UCSD-AML1 (cell line): ENCODE data around the gene HSPA2.

Experiments
- DNase-seq: peaks from one replicate; lab custom pipeline; 2025; ENCODE audit not compliant: unreplicated experiment; lab: John Stamatoyannopoulos, UW

The HSPA2 gene

DNA sequence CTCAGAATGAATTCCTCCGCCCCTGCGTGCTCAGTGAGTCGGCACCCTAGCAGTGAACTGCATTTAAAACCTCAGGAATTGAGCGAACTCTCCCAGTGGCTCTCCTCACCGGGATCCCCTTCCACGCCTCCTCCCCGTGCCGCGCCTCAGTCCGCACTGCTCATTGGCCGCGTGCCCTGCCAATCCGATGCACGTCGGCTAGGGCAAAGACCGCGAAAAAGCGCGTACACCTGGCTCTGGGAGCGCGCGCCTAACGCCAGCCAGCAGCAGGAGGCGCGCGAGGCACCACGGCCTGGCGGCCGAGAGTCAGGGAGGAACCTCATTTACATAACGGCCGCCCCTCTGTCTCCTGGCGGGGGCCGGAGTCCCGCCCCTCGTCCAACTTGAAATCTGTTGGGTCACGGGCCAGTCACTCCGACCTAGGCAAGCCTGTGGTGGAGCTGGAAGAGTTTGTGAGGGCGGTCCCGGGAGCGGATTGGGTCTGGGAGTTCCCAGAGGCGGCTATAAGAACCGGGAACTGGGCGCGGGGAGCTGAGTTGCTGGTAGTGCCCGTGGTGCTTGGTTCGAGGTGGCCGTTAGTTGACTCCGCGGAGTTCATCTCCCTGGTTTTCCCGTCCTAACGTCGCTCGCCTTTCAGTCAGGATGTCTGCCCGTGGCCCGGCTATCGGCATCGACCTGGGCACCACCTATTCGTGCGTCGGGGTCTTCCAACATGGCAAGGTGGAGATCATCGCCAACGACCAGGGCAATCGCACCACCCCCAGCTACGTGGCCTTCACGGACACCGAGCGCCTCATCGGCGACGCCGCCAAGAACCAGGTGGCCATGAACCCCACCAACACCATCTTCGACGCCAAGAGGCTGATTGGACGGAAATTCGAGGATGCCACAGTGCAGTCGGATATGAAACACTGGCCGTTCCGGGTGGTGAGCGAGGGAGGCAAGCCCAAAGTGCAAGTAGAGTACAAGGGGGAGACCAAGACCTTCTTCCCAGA is at the start of gene HSPA2:
HSPA2 (plus strand) TSS at position 534 of the 995 bp plus-strand sequence; CDS start at position 643, 109 bp downstream.
- DNase-seq = peak; percentile 82

DNA sequence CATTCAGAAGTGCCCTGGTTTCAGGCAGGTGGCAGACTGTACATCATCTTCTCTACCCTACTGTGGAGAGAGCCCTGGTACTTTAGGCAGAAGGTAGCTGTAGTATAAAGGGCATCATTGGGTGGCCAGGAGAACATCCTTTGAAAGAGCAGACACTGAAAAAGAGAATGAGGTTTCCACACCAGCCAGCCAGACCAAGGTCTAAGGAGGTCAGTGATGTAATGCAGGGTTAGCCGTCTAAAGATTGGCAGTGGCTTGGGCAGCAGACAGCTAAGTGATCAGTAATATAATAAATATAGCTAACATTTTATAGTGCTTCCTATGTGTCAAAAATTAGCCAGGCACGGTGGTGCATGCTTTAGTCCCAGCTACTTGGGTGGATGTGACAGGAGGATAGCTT is 48.9 kb upstream of the HSPA2 start:
- DNase-seq = no peak

GRCh38 chr14:64493455-64493854 is 47.1 kb upstream of the HSPA2 start:
- DNase-seq = no peak

GRCh38 chr14:64495252-64495651 is 45.3 kb upstream of the HSPA2 start:
- no peak for DNase-seq

DNA sequence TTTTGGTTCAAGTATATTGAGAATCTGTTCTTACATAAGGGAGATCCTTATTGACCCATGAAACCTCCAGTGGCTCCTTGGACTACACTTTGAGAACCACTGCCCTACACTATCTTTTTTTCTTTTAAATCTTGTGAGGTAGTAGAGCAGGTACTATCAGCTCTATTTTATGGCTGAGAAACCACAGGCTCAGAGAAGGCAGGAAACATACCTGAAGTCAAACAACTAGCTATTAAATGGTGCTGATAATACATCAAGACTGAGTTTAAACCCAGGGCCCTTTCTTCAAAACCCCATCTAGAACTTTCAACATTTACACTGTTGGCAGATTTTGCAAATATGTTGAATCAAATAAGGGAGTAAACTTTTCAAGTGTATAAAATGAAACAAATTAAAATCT is 43.8 kb upstream of the HSPA2 start:
- DNase-seq = no peak

DNA sequence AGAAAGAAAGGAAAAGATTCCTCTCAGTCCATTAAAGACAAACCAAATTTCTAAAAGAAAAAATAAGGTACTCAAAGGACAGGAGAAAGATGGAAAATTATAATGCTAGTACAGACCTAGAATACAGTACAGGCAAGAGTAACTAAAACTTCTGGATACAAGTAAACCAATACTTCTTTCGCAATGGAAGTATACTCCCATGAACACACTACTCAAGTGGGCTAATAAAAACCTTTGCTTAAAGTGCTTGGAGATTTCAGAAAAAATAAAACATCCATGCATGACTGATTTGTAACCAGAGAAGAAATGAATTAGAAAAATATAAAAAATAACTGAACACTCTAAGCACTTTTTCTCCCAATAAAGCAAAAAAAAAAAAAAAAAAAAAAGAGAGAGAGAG is 40.5 kb upstream of the HSPA2 start:
- no peak for DNase-seq

GRCh38 chr14:64501411-64502171 is 39.0 kb upstream of the HSPA2 start:
- DNase-seq = peak; percentile 25

- DNase-seq = no peak
These were observed 38.1 kb upstream of the HSPA2 start for GRCh38 chr14:64502456-64502855.

DNA sequence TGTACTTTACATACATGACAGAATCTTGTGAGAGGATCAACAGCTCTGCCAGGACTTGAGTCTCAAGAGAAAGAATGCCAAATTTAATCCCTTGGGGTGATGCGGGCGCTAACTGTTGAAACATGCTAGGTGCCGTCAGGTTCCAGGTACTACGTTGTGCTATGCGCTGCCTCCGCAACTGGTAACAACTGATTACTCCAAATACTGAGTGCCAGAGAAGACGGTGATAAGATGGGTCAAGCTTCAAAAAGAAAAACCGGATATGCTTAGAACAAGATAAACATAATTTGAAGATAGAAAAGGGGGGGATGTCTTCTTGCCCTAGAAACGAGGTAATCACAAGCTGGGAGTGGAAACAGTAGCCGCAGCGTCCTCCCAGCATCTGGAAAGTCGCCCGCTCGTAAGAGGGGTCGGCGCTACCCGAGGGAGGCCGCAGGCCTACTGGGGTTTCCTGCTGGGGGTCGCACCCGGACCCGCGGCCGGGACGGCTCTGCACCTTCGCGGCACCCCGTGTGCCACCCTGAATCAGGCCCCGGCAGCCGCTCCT is 37.6 kb upstream of the HSPA2 start:
- DNase-seq = peak; percentile 24

GRCh38 chr14:64503434-64504309 is 36.9 kb upstream of the HSPA2 start, which contains the start of gene ZBTB25:
Gene ZBTB25 (minus strand): TSS chr14:64503838. CDS start chr14:64490533, 13,305 bp downstream.
- peak; percentile 92 for DNase-seq

- DNase-seq = peak; percentile 82
These were observed 36.1 kb upstream of the HSPA2 start, which contains the start of gene ZBTB1 for GRCh38 chr14:64504310-64504896. Gene ZBTB1 (plus strand): TSS chr14:64504770. CDS start chr14:64521505, 16,735 bp downstream.

DNA sequence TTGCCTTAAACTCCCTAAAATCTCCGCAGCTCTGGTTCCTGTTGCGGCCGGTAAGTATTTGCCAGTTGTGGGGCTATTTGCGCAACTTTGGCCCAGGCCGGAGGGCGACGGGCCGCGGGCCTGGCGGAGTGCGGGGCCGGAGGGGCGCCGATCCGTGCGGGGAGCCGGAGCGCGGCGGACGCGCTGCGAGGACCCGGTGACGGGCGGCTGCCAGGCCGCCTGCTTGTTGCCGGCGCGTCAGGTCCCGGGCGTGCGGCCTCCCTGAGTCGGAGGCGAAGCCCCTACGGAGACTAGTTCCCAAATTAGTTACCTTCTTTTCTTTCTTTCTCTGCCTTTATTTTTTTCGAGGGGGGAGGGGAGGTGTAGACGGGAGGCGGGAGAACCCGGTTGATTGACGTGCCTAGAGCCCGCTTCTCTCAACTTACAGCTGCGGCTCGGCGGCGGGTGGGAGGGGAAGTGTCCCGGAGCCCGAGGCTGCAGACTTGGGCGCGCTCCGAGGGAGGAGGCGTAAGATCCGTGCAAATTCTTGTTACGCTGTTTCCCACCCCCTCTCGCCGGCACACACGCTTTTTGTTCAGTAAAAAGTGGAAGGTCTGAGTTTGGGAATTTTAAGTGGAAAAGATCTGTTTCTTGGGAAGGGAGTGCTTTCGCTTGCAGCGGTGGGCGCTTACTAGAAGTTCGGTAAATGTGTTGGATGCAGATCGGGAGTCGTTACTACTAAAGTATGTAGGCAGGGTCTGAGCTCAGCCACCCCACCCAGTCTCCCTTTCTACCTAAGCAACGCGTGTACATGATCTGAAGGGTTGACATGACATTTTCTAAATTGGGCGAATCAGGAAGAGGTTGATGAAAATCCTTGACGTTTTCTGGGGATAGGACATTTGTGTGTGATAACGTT is 35.4 kb upstream of the HSPA2 start:
- peak; percentile 74 for DNase-seq

GRCh38 chr14:64506721-64507120 is 33.8 kb upstream of the HSPA2 start:
- DNase-seq = no peak

DNA sequence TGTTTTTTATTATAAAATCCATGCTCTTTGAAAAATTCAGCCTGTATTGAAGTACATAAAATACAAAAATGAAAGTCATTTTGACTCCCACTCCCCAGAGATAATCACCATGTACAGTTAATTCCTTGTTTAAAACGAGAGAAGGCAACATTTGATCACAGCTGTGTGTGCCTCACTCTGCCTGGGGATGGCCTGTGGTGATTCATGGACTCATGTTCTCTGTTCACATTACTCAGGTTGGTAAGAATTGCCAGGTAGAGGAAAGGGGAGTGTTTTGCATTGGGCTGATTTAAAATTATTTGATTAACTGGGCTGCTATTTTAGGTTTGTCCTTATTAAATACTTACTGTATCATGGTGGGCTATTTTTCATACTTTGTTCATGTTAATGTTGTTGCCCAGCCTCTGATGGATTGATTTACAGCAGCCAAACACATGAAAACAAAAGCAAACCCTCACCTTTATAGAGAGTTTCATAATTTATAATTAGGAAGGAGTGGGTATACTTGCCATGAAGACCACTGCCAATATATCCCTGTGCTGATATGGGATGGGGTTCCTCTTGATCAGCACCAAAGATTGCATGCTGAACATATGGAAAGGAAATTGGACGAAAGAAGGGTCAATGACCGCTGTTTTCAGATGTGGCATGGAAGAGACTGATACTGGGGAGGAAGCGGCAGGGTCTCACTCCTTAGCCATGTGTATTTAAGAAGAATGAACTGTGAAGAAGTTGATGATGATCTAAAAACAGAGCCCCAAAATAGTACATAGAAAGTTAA is 33.0 kb upstream of the HSPA2 start:
- DNase-seq = no peak

- DNase-seq = no peak
These were observed 32.2 kb upstream of the HSPA2 start for GRCh38 chr14:64508215-64508776.

GRCh38 chr14:64509036-64509435 is 31.5 kb upstream of the HSPA2 start:
- DNase-seq = no peak

DNA sequence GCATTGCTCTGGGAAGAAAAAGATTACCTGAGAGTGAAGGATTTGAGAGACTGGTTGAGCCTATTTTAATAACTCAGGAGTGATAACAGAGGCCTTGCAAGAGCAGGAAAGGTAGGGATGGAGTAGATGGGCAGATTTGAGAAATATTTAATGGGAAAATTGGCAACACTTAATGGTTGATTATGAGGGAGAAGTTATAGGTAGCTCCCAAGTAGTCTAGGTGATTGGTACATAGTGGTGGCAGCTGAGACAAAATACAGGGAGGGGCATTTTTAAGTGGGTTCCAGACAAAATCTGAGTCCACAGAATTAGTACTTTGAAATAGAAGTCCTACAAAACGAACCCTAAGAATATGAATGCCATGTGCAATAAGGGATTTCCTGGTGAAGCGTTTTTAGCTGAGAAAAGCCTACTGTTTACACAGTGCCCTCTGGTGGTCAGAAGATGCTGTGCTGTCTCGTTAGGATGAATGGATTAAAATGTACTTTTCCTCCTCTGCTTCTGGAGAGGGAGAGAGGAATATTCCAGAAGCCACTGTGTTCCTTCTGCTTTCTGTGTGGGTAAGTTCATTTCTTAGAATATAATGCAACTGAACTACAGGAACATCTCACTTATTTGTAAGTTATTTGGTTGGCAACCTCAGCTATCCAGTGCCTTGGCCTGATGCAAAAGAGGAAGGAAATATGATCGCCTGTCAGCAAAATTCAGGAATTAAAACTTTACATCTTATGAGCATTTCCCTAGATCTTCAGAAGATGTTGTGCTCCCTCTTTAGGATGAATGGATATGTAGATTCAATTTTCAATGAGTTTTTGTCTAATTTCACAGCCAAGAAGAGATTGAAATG is 29.5 kb upstream of the HSPA2 start:
- peak; percentile 20 for DNase-seq
